SKM-1 treated with dmso at 0.1 percent for 144 hours (cell line): ENCODE results near the gene MTIF3.

Experiments
- DNase-seq: peaks from one replicate; lab custom pipeline; 2025; ENCODE audit not compliant: unreplicated experiment; lab: John Stamatoyannopoulos, UW

MTIF3 gene

GRCh38 chr13:27455331-27455855 is 5.0 kb upstream of the MTIF3 start:
- no peak for DNase-seq

- DNase-seq: no peak
These were observed 632 bp upstream of the MTIF3 start for GRCh38 chr13:27450921-27451471.

- DNase-seq: no peak
These were observed 1.2 kb downstream of the MTIF3 start for GRCh38 chr13:27449081-27449603.

- no peak for DNase-seq
These were observed 2.1 kb downstream of the MTIF3 start for GRCh38 chr13:27448308-27448707.

- DNase-seq: no peak
These were observed 3.3 kb downstream of the MTIF3 start for GRCh38 chr13:27446986-27447583.

GRCh38 chr13:27442797-27443196 is 7.6 kb downstream of the MTIF3 start:
- DNase-seq: no peak

- no peak for DNase-seq
These were observed 8.2 kb downstream of the MTIF3 start for GRCh38 chr13:27442071-27442647.

- no peak for DNase-seq
These were observed 10.0 kb downstream of the MTIF3 start for GRCh38 chr13:27440408-27440807.

GRCh38 chr13:27437126-27437525 is 13.2 kb downstream of the MTIF3 start:
- no peak for DNase-seq

GRCh38 chr13:27432611-27433210 is 17.7 kb downstream of the MTIF3 start:
- DNase-seq: no peak

- DNase-seq: no peak
These were observed 18.2 kb downstream of the MTIF3 start for GRCh38 chr13:27432180-27432579.

- DNase-seq: no peak
These were observed 22.2 kb downstream of the MTIF3 start for GRCh38 chr13:27428160-27428559.

- DNase-seq: no peak
These were observed 22.7 kb downstream of the MTIF3 start for GRCh38 chr13:27427641-27428040.

GRCh38 chr13:27425918-27426630 is 24.3 kb downstream of the MTIF3 start:
- DNase-seq: peak; percentile 93

- no peak for DNase-seq
These were observed 25.0 kb downstream of the MTIF3 start for GRCh38 chr13:27425158-27425917.

- peak; percentile 75 for DNase-seq
These were observed 25.9 kb downstream of the MTIF3 start, which contains the start of gene GTF3A for GRCh38 chr13:27424246-27425157. Gene GTF3A, plus strand, starts transcription at chr13:27424619.

GRCh38 chr13:27423333-27423732 is 27.0 kb downstream of the MTIF3 start:
- DNase-seq: no peak

- DNase-seq: no peak
These were observed 29.1 kb downstream of the MTIF3 start for GRCh38 chr13:27421101-27421871.

- no peak for DNase-seq
These were observed 31.0 kb downstream of the MTIF3 start for GRCh38 chr13:27419328-27419727.
